NB4 (cell line): ENCODE results near the gene NT5C3A.

Source experiments
- DNase-seq: peaks from one replicate; pipeline ENCODE4 v3.0.0; 2010; ENCODE audit warnings: low read depth
- H3K4me3 ChIP-seq: one replicate; pipeline ENCODE4 v1.5.1; 2011; ENCODE audit warnings: mild to moderate bottlenecking, low read depth, low read length, moderate library complexity
- MYC ChIP-seq: IDR thresholded peaks from 2 replicates; pipeline ENCODE4 v1.6.1; 2011; ENCODE audit warnings: low read depth, low read length
- POLR2A ChIP-seq: IDR thresholded peaks from 2 replicates; pipeline ENCODE4 v1.6.1; 2011; ENCODE audit warnings: mild to moderate bottlenecking; ENCODE audit not compliant: insufficient read length; ENCODE audit errors: extremely low read depth
- TF ChIP-seq, protein P1 (sequence below): IDR thresholded peaks from one replicate; pipeline ENCODE4 v1.5.1; 2012; ENCODE audit warnings: low read depth, low read length
- TF ChIP-seq, protein P2 (sequence below): IDR thresholded peaks from 2 replicates; pipeline ENCODE4 v1.6.1; 2011; ENCODE audit warnings: low read depth, low read length

NT5C3A gene

DNA sequence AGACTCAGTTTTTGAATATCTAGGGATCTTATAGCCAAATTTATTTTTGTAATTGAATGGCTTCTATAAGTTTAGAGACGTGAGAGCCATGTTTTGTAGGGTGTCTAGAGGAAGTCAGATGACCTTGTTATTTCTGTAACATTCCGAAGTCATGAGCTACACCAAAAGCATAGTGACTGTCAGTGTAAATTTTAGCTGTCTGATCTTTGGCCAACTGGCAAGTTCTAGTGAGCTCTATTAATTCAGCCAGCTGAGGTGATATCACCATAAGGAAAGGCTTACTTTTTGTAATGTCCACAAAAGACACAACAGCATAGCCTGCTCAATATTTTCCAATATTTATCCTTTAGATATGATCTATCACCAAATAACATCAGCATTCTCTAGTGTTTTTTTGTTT is 9.9 kb upstream of the NT5C3A start:
- DNase-seq: no peak
- H3K4me3 ChIP-seq: no peak overlapping the region
- TF ChIP-seq, protein P1, sequence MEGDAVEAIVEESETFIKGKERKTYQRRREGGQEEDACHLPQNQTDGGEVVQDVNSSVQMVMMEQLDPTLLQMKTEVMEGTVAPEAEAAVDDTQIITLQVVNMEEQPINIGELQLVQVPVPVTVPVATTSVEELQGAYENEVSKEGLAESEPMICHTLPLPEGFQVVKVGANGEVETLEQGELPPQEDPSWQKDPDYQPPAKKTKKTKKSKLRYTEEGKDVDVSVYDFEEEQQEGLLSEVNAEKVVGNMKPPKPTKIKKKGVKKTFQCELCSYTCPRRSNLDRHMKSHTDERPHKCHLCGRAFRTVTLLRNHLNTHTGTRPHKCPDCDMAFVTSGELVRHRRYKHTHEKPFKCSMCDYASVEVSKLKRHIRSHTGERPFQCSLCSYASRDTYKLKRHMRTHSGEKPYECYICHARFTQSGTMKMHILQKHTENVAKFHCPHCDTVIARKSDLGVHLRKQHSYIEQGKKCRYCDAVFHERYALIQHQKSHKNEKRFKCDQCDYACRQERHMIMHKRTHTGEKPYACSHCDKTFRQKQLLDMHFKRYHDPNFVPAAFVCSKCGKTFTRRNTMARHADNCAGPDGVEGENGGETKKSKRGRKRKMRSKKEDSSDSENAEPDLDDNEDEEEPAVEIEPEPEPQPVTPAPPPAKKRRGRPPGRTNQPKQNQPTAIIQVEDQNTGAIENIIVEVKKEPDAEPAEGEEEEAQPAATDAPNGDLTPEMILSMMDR: no peak
- TF ChIP-seq MYC: no peak
- TF ChIP-seq, protein P2, sequence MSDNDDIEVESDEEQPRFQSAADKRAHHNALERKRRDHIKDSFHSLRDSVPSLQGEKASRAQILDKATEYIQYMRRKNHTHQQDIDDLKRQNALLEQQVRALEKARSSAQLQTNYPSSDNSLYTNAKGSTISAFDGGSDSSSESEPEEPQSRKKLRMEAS: no peak
- no peak for TF ChIP-seq POLR2A

DNA sequence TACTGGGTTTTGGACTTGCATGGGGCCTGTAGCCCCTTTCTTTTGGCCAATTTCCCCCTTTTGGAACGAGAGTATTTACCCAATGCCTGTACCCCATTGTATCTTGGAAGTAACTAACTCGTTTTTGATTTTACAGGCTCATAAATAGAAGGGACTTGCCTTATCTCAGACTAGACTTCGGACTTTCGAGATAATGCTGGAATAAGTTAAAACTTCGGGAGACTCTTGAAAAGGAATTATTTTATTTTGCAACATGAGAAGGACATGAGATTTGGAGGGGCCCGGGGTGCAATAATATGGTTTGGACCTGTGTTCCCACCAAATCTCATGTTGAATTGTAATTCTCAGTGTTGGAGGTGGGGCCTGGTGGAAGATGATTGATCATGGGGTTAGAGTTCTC is 8.3 kb upstream of the NT5C3A start:
- no peak overlapping the region for H3K4me3 ChIP-seq
- no peak for DNase-seq
- TF ChIP-seq, protein P1: no peak
- TF ChIP-seq, protein P2: no peak
- no peak for TF ChIP-seq POLR2A
- no peak for TF ChIP-seq MYC

DNA sequence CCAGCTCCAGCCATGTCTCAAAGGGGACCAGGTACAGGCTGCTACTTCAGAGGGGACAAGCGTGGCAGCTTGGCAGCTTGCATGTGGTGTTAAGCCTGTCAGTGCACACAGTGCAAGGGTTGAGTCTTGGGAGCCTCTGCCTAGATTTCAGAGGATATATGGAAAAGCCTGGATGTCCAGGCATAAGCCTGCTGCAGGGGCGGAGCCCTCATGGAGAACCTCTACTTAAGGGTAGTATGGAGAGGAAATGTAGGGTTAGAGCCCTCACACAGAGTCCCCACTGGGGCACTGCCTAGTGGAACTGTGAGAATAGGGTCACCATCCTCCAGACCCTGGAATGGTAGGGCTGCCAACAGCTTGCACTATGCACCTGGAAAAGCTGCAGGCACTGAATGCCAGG is 7.7 kb upstream of the NT5C3A start:
- TF ChIP-seq, protein P1: no peak
- TF ChIP-seq MYC: no peak
- TF ChIP-seq, protein P2: no peak
- TF ChIP-seq POLR2A: no peak
- H3K4me3 ChIP-seq: no peak overlapping the region
- no peak for DNase-seq

DNA sequence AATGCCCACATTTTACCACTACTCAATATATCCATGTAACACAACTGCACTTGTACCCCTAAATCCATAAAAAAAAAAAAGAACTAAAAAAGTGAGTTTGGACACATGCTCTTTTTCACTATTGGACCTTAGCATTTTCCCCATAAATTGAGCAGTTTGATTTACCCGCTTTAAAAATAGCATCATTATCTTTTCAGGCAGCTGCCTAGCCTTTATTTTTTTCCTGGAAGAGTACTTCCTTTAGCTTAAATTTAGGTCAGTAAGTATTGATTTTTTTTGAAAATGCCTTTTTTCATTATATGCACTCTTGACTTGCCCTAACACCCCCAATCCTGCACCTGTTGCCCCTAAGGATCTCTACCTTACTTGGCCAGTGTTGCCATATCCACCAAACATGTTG is 5.3 kb upstream of the NT5C3A start:
- DNase-seq: no peak
- TF ChIP-seq POLR2A: no peak
- TF ChIP-seq, protein P1: no peak
- TF ChIP-seq, protein P2: no peak
- TF ChIP-seq MYC: no peak
- no peak overlapping the region for H3K4me3 ChIP-seq

DNA sequence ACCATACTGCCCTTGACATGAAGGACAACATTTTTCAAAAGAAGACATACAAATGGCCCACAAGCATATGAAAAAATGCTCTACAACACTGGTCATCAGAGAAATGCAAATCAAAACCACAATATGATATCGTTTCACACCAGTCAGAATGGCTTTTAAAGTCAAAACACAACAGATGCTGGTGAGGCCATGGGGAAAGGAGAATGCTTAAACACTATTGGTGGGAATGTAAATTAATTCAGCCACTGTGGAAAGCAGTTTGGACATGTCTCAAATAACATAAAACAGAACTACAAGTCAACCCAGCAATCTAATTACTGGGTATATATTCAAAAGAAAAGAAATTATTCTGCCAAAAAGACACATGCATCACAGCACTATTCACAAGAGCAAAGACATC is 4.2 kb upstream of the NT5C3A start:
- TF ChIP-seq, protein P1: no peak
- TF ChIP-seq, protein P2: no peak
- TF ChIP-seq POLR2A (no peak), MYC (no peak)

DNA sequence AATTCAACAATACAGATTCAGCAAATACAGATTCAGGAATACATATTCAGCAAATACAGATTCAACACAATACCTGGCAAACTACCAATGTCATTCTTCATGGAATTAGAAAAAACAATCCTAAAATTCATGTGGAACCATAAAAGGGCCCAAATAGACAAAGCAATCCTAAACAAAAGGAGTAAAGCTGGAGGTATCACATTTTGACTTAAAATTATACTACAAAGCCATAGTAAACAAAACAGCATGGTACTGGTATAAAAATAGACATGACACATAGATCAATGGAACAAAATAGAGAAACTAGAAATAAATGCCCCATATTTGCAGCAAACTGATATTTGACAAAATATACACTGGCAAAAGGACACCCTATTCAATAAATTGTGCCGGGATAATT is 3.4 kb upstream of the NT5C3A start:
- no peak for DNase-seq
- no peak overlapping the region for H3K4me3 ChIP-seq
- TF ChIP-seq POLR2A: no peak
- TF ChIP-seq, protein P1: no peak
- TF ChIP-seq, protein P2: no peak
- TF ChIP-seq MYC: no peak

More for the DNA sequence above, 4.2 kb upstream of the NT5C3A start:
- DNase-seq: no peak
- no peak overlapping the region for H3K4me3 ChIP-seq
